Astrocyte (in vitro differentiated cells and primary cell): Measurements from ENCODE around the gene PTPN20. TPM values are rescaled to one million over a fixed set of nuclear protein-coding genes. Genes with fewer than 3 reads are reported as not detected.

Experiments used
- DNase-seq: peaks from one replicate; pipeline ENCODE4 v3.0.0-alpha.2; 2010; ENCODE audit warnings: low read depth
- FAIRE-seq: peaks from 2 replicates; lab custom pipeline; 2011; peaks lifted over from hg19 to GRCh38; lab: Jason Lieb, UNC
- H2AFZ ChIP-seq: 2 replicates; pipeline ENCODE4 v1.6.0; 2012; ENCODE audit warnings: low read depth, low read length, inconsistent platforms
- H3K27ac ChIP-seq: 2 replicates; pipeline ENCODE4 v1.5.1; 2011; ENCODE audit warnings: low read depth, low read length, inconsistent platforms
- H3K27me3 ChIP-seq: 2 replicates; pipeline ENCODE4 v1.6.0; 2011; ENCODE audit warnings: low read length, inconsistent platforms; ENCODE audit not compliant: insufficient read depth
- H3K36me3 ChIP-seq: 2 replicates; pipeline ENCODE4 v1.5.1; 2011; ENCODE audit warnings: low read length, inconsistent platforms; ENCODE audit not compliant: insufficient read depth
- H3K4me1 ChIP-seq: 2 replicates; pipeline ENCODE4 v1.5.1; 2011; ENCODE audit warnings: low read length, inconsistent platforms; ENCODE audit not compliant: insufficient read depth
- H3K4me2 ChIP-seq: 2 replicates; pipeline ENCODE4 v1.6.0; 2012; ENCODE audit warnings: low read length, inconsistent platforms
- H3K4me3 ChIP-seq: 2 replicates; pipeline ENCODE4 v1.5.1; 2011; ENCODE audit warnings: low read depth, mild to moderate bottlenecking, low read length, inconsistent platforms; ENCODE audit not compliant: insufficient read depth
- H3K79me2 ChIP-seq: 2 replicates; pipeline ENCODE4 v1.6.0; 2012; ENCODE audit warnings: mild to moderate bottlenecking, low read length, inconsistent platforms; ENCODE audit not compliant: insufficient read depth
- H3K9ac ChIP-seq: 2 replicates; pipeline ENCODE4 v1.6.0; 2012; ENCODE audit warnings: mild to moderate bottlenecking, low read length, inconsistent platforms
- H3K9me3 ChIP-seq: 2 replicates; pipeline ENCODE4 v1.5.1; 2012; ENCODE audit warnings: low read depth, mild to moderate bottlenecking, low read length, inconsistent platforms; ENCODE audit not compliant: insufficient read depth
- H4K20me1 ChIP-seq: 2 replicates; pipeline ENCODE4 v1.6.0; 2012; ENCODE audit warnings: low read length, inconsistent platforms; ENCODE audit not compliant: insufficient read depth
- H3K27ac Mint-ChIP-seq: one replicate; pipeline ENCODE4 v1.8.0; 2021; ENCODE audit warnings: mild to moderate bottlenecking, mixed read lengths; ENCODE audit not compliant: unreplicated experiment
- H3K27me3 Mint-ChIP-seq: one replicate; pipeline ENCODE4 v1.8.0; 2021; ENCODE audit warnings: low read depth, mixed read lengths; ENCODE audit not compliant: unreplicated experiment
- H3K36me3 Mint-ChIP-seq: one replicate; pipeline ENCODE4 v1.8.0; 2021; ENCODE audit warnings: low read depth, mixed read lengths; ENCODE audit not compliant: unreplicated experiment
- H3K4me1 Mint-ChIP-seq: one replicate; pipeline ENCODE4 v1.8.0; 2021; ENCODE audit warnings: low read depth, mixed read lengths; ENCODE audit not compliant: unreplicated experiment
- H3K4me3 Mint-ChIP-seq: one replicate; pipeline ENCODE4 v1.8.0; 2021; ENCODE audit warnings: mild to moderate bottlenecking, moderate library complexity, mixed read lengths; ENCODE audit not compliant: unreplicated experiment
- H3K9me3 Mint-ChIP-seq: one replicate; pipeline ENCODE4 v1.8.0; 2021; ENCODE audit warnings: mild to moderate bottlenecking, mixed read lengths; ENCODE audit not compliant: unreplicated experiment
- CTCF ChIP-seq: IDR thresholded peaks from 2 replicates; pipeline ENCODE4 v1.5.1; 2011; ENCODE audit warnings: low read depth, mild to moderate bottlenecking, inconsistent platforms, low read length, moderate library complexity; ENCODE audit not compliant: insufficient read depth
- EZH2 ChIP-seq: IDR thresholded peaks from 2 replicates; pipeline ENCODE4 v1.6.1; 2012; ENCODE audit warnings: mild to moderate bottlenecking, low read length, inconsistent platforms; ENCODE audit not compliant: insufficient read depth
- total RNA-seq: library from RNA; stranded (reverse); gene quantifications from 2 replicates; pipeline ENCODE4 v1.2.1, GENCODE V29; 2021

Gene PTPN20
- total RNA-seq, 1 donor from 2014 or later, result not detected

DNA sequence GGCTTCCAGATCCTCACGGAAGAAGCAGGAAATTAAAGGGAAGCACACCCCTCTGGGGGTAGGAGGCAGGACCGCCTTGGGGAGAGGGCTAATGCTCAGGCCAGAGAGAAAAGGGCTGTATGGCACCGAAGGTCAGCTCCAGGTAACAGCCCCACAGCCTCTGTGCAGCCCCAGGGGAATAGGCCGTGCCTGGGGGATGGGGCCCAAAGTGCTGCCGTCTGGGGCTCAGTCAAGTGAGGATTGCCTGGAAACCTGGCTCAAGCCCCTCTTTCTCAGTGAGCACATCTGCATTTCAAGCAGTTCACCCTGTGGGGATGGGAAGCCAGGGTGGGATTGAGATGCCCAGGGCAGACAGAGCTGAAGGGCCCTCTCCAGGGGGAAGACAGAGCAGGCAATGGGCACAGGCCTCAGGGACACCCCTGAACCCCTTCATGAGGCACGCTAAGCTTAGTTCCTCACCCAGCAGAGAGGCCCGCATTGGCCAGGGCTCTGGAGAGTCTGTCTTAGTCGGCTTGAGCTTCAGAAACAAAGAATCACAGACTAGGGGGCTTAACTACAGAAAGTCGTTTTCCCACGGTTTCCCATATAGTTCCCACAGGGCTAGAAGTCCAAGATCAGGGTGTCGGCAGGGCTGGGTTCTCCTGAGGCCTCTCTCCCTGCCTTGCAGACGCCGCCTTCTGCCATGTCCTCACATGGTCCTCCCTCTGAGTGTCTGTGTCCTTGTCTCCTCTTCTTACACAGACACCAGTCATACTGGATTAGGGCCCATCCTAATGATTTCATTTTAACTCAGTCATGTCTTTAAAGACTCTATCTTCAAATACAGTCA, 118.2 kb downstream of the PTPN20 start:
- Mint-ChIP-seq H3K27ac (no peak overlapping the region), H3K9me3 (peaks cover 4% of the 10 kb centered on the region), H3K4me3 (no peak overlapping the region), H3K27me3 (peaks cover 35% of the 10 kb centered on the region), H3K36me3 (no peaks in the 10 kb centered on the region), H3K4me1 (peaks cover 8% of the 10 kb centered on the region)
- H3K36me3 ChIP-seq, result no peaks in the 10 kb centered on the region
- no peaks in the 10 kb centered on the region for H3K79me2 ChIP-seq
- no peak overlapping the region for H3K4me2 ChIP-seq
- FAIRE-seq (no peak), DNase-seq (no peak)
- no peak for TF ChIP-seq CTCF
- no peak for TF ChIP-seq EZH2
- H3K4me1 ChIP-seq, result peaks cover 13% of the 10 kb centered on the region
- peaks cover 2% of the 10 kb centered on the region for H3K27me3 ChIP-seq
- H2AFZ ChIP-seq, result no peak overlapping the region
- H4K20me1 ChIP-seq, result no peaks in the 10 kb centered on the region
- no peak overlapping the region for H3K9ac ChIP-seq
- no peaks in the 10 kb centered on the region for H3K9me3 ChIP-seq
- no peak overlapping the region for H3K4me3 ChIP-seq
- no peak overlapping the region for H3K27ac ChIP-seq

DNA sequence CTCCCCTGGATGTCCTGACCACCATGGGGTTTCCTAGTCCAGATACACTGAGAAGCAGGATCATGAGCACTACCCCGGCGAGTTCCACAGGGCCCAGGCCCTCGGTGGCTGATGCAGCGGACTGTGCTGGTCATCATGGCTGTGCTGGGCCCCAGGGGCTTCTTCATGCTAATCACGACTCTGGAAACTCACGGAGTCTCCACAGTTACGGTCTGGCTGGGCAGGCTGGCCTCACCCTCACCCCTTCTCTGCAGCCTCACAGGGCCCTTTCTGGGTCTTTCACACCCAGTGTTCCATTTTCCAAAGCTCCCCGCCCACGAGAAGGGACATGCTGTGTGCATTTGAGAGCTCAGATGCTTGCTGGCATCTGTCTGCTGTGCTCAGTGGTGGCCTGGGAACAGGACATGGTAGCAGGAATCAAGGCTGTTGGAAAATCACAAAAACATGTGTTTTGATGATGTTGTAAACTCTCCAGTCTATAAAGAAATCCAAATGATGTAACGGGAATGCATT, 119.0 kb downstream of the PTPN20 start:
- peaks cover 7% of the 10 kb centered on the region for H3K4me1 ChIP-seq

More for the DNA sequence above, 119.0 kb downstream of the PTPN20 start:
- no peak overlapping the region for H3K4me3 Mint-ChIP-seq
- TF ChIP-seq EZH2 (no peak), CTCF (no peak)
- Histone ChIP-seq H2AFZ (no peak overlapping the region), H3K36me3 (no peaks in the 10 kb centered on the region), H3K79me2 (no peaks in the 10 kb centered on the region), H3K4me3 (no peak overlapping the region), H3K9ac (no peak overlapping the region), H3K27me3 (peaks cover 2% of the 10 kb centered on the region), H4K20me1 (no peaks in the 10 kb centered on the region), H3K4me2 (no peak overlapping the region), H3K9me3 (no peaks in the 10 kb centered on the region), H3K27ac (no peak overlapping the region)
- DNase-seq (no peak), FAIRE-seq (no peak)
- H3K4me1 Mint-ChIP-seq, result peaks cover 8% of the 10 kb centered on the region
- H3K27me3 Mint-ChIP-seq, result peaks cover 43% of the 10 kb centered on the region
- no peaks in the 10 kb centered on the region for H3K36me3 Mint-ChIP-seq
- H3K27ac Mint-ChIP-seq, result no peak overlapping the region
- peaks cover 4% of the 10 kb centered on the region for H3K9me3 Mint-ChIP-seq
